HG02973 (cell line): ENCODE data around the gene C19orf85.

Experiments used
- ATAC-seq: cut with Tn5 transposase; IDR thresholded peaks from one replicate; pipeline ENCODE4 v1.9.1; 2021; ENCODE audit warnings: moderate library complexity; ENCODE audit not compliant: unreplicated experiment

The C19orf85 gene

GRCh38 chr19:55478364-55478763 lies 13.8 kb upstream of the C19orf85 start:
- ATAC-seq: no peak

GRCh38 chr19:55477905-55478304 lies 13.4 kb upstream of the C19orf85 start:
- ATAC-seq: no peak

GRCh38 chr19:55476100-55476775 lies 11.7 kb upstream of the C19orf85 start, which contains the start of gene ZNF628:
TSS of gene ZNF628 (plus strand) at chr19:55476617. CDS start at chr19:55479911, 3,294 bp downstream.
- peak; percentile 86 for ATAC-seq

GRCh38 chr19:55474269-55475265 lies 10.0 kb upstream of the C19orf85 start:
- no peak for ATAC-seq

GRCh38 chr19:55473225-55474012 lies 8.9 kb upstream of the C19orf85 start:
- no peak for ATAC-seq

GRCh38 chr19:55472463-55472862 lies 7.9 kb upstream of the C19orf85 start:
- no peak for ATAC-seq

GRCh38 chr19:55471266-55471665 lies 6.7 kb upstream of the C19orf85 start:
- ATAC-seq: no peak

- ATAC-seq: no peak
Measured at GRCh38 chr19:55468054-55468393, 3.5 kb upstream of the C19orf85 start.

- ATAC-seq: peak; percentile 51
Measured at GRCh38 chr19:55467236-55468053, 2.9 kb upstream of the C19orf85 start.

GRCh38 chr19:55466241-55466614 lies 1.7 kb upstream of the C19orf85 start:
- no peak for ATAC-seq

- no peak for ATAC-seq
Measured at GRCh38 chr19:55465460-55466240, 1.1 kb upstream of the C19orf85 start.

GRCh38 chr19:55464039-55464661 lies 401 bp downstream of the C19orf85 start:
- ATAC-seq: no peak

- no peak for ATAC-seq
Measured at GRCh38 chr19:55463583-55464031, 944 bp downstream of the C19orf85 start.

- ATAC-seq: no peak
Measured at GRCh38 chr19:55462722-55463121, 1.8 kb downstream of the C19orf85 start.

- ATAC-seq: no peak
Measured at GRCh38 chr19:55461974-55462626, 2.5 kb downstream of the C19orf85 start.

GRCh38 chr19:55461259-55461973 lies 3.1 kb downstream of the C19orf85 start, which contains the start of gene ISOC2:
TSS of gene ISOC2 (minus strand) at chr19:55461642. CDS start at chr19:55456486, 5,156 bp downstream.
- ATAC-seq: peak; percentile 87

- no peak for ATAC-seq
Measured at GRCh38 chr19:55460670-55461258, 3.8 kb downstream of the C19orf85 start.
